NCI-H2107 treated with DMSO at 0.1 percent for 48 hours (cell line): ENCODE data around the gene GNPDA2.
"Not testable (repeated sequence)": the region's sequence is repeated elsewhere in the genome, so short reads cannot be mapped to it uniquely, and the experiment has no call there.

Experiments
- DNase-seq: peaks from one replicate; lab custom pipeline; 2025; ENCODE audit not compliant: unreplicated experiment; lab: John Stamatoyannopoulos, UW

GNPDA2 gene

DNA sequence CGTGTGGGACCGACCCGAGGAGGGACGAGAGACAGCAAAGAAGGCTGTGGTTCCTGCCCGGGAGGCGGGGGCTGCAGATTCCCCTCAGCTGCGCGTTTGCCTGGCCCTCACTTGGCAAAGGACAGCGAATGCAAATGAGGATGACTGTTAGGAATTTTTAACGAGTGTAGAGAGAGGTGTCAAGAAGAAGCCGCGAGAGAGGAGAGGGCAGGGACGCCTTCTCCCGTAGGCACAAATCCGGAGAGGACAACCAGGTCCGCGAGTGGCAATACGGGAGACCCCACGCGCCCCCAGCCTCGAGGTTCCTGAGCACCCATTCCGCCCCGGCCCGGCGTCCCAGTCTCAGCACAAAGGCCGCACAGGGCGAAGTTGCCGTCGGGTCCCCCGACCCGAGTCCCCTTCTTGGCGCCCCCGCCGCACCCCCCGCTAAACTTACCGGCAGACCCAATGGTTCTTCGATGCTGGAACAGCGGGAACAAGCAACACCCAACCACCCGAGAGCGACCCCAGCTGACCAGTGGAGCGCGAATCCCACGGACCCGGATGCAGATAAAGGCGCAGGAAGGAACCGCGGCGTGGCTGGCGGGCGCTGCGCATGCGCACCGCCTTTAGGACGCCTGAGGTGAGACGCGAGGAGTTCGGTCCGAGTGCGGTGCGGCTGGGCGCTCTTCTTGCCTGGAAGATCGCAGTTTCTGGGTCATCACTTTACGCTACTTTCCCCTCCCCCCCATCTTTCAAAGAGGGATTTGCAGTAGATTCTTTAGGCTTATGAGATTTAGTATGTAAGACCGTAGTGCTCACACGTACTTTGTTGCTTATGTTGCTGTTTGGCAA is at the start of gene GNPDA2:
TSS of gene GNPDA2 (minus strand) at position 519 of the 834 bp plus-strand sequence. CDS start 4,349 bp downstream, outside the sequence.
- DNase-seq = peak; percentile 57

DNA sequence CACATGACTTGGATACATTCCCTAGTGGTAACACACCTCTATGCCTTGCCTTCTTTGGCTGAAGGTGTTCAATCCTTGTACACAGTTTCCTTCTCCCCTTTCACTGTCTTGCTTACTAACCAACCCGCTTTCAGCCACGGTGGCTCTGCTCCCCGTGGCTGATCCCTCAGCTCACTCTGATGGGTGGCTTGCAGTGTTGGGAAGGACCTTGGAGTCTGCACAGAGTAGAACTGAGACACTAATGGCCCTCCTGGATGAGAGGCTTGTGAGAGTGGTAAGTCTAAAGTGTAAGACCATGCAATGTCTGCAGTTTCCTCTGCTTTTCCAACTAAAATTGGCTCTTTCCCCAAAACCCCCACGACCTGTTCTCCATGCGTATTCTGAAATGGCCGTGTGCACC is 46.0 kb upstream of the GNPDA2 start:
- DNase-seq = no peak

DNA sequence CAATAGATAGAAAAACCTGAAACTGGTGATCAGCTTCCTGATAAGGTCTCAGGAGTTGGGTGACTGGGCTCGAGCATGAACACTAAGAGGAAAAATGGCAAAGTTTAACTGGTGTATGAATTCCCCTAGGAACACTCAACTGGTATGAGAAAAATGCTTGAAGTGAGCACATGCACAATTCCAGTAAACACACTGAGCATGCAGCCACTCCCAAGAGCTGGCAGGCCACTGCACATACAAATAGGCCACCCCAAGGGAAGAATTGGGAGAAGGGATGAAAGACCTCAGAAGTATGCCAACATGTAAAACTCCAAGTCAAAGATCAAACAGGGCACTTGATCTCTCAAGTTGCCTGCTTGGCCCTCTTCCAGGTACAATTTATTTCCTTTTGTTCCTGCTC is 45.4 kb upstream of the GNPDA2 start:
- DNase-seq = no peak

DNA sequence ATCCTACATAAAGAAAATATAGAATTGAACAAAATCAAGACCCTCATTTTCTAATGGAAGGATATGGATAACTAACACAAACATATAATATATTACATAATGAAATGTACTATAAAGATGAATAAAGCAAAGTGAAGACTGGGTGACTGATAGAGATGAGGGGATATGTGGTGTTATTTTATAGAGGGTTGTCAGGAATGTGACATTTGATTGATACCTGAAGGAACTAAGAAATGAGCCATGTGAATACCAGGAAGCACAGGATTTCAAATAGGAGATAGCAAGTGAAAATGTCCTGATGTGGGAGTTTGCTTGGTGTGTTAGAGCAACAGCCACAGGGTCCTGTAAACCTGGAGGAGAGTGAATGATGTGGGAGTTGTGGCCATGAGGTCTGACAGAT is 40.1 kb upstream of the GNPDA2 start:
- no peak for DNase-seq

DNA sequence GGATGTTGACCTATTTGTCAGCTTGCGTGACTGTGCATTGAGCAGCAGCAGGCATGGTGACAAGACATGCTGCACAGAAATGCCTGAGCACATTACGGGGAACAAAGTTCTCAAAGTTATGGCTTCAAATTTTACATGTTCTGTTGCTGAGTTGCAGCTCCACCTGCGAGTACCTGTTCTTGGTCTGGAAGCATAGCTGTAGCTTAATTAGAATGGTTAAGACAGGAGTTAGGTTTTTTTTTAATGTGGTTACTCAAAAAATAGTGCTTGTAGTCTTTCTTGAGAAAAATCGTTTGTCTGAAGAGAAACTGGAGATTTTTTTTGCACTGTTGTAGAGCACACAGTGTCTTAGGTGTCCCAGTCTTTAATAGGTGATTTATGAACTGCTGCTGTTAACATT is 38.8 kb upstream of the GNPDA2 start:
- DNase-seq = no peak

DNA sequence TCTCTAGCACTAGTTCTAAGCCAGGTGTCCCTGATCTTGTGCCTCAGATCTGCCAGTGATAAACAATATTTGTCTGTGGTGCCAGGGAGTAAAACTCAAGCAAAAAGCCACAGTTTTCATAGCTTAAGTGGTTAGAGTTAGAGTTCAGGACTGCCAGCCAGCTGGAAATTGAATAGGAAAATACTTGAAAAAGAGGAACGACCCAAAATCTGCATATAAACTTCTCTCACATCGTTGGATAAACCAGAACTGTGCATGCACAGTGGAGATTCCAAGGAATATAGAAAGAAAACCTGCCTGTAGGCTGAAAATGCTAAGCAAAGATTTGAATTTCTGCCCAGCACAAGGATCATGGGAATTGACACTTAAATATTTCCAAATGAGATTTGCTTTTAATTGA is 35.0 kb upstream of the GNPDA2 start:
- no peak for DNase-seq

DNA sequence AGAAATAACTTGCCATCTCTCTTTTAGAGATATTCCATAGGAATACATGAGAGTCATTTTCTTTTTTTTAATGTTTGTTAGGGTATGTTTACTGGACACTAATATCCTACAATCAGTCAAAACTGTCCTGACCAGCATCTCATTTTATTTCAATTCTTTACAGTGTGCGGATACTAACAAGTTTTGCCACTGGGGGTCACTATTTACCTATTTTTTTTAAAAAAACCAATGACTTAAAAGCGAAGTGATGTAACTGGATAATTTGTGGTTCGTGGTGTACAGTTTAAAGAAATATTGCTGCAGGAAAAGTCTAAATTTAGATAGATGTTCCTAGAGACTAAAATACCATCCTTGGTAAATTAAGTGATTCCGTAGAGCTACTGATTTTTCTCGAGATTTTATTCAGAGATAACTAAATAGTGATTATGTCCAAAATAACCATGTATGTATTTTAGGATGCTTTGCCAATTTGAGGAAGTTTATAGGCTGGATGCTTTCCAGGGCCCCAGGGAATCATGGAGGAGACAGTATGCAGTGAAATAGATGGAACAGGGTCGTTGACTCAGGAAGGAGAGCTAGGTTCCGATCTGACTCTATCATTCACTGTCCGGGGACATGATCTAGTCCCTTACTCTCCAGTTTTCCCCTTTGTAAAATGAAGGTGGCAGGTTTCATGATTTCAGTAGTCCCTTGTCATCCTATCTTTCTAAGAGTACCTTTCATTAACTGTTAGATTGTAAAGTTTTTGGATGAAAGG is 34.0 kb upstream of the GNPDA2 start:
- DNase-seq = peak; percentile 37

DNA sequence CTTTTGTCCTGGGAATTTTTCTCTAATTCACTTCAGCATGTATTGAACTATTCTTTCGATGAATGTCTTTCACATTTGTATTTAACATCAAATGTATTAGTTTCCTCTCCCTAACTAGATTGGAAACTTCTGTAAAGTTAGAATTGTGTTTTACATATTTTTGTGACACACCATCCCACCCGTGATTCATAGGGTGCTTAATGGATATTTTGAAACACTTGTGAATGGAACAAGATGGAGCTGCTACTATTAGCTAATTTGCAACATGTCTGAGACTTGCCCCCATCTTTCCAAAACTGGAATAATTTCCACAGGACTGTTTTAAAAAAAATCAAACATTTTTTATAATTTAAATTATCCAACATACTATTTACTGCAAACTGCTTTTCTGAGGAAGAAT is 30.2 kb upstream of the GNPDA2 start:
- DNase-seq = no peak

DNA sequence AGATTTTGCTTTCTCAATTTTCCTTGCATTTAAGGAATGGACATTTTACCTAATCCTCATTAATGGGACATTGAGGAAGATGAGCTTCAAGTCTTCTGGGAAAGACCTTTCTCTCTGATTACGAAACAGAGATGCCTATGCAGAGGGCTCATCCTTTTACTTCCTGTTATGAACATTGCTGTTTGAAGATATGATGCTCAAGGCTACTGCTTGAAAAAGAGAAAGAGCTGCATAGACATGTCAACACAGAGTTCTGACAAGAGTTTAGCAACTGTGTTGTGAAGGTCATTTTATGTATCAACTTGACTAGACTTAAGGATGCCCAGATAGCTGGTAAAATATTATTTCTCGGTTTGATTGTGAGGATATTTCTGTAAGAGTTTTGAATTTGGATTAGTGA is 13.8 kb upstream of the GNPDA2 start:
- DNase-seq = no peak

DNA sequence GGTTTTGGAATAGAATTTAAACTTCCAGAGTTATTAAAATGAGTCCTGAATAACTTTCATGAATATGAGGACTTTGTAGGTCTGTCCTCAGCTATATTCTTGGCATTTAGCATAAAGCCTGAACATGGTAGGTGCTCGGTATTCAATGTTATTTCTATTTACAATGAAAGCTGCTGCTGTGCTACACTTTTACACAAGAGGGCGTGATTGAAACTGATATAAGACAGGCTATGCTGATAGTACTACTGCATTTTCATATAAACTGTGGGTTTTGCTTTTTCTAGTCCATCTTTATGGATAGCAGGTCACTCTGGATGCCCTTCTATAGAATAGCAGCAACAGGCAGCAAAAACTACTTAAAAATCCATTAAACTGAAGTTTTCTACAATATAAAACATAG is 12.3 kb upstream of the GNPDA2 start:
- DNase-seq = no peak

DNA sequence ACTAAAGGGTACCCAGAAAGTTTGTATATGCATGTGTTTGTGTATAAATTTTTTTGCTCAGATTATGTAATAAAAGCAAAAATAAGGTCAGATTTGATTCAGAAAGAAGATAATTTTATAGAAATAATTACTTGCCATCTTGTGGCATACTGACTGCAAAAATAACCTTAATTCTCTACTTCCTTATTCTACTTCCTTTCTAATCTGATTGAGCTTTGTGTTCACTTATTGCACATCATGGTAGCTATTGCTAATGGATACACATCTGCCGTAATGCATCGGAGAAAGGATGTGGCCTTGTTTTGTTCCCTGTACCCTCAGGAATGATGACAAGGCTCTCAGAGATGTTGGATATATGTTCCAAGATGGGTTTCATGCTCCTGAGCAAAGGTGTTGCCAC is 10.5 kb upstream of the GNPDA2 start:
- no peak for DNase-seq

DNA sequence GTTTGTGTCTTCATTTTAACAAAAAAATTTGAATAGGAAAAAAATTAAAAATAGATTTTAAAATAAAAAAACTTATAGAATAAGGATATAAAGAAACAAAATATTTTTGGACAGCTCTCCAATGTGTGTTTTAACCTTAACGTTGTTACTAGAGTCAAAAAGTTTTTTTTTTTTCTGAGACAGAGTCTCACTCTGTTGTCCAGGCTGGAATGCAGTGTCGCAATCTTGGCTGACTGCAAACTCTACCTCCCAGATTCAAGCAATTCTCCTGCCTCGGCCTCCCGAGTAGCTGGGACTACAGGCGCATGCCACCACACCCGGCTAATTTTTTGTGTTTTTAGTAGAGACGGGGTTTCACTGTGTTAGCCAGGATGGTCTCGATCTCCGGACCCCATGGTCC is 2.3 kb upstream of the GNPDA2 start:
- not testable (repeated sequence) for DNase-seq

DNA sequence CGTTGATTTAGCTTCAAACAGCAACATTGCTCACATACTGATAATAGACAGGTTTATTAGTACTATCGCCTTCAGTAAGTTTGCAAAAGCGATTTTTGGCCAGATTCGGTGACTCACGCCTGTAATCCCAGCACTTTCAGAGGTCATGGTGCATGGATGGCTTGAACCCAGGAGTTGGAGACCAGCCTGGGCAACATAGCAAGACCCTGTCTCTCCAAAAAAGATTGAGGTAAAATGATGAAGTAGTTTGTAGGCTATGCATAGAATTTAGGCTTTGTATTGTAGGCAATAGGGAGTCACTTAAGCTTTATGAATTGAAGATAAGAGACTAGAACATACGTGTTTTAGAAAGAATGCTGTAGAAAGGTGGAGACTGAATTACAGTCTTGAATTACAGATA is 1.1 kb upstream of the GNPDA2 start:
- DNase-seq = no peak

DNA sequence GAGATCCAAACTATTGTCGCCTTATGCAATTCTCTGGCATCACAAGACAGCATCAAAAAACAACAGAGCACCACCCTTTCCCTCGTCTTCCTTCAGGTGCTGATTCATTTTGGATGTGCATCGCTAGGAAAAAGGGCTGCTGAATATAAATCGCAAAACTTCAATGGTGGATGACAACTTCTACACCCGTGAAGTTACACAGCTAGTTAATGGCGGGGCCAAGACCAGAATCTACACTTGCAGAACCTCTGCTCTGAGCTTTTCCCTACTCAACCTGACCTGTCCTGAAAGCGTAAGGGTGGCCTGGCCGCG is 674 bp downstream of the GNPDA2 start:
- no peak for DNase-seq

DNA sequence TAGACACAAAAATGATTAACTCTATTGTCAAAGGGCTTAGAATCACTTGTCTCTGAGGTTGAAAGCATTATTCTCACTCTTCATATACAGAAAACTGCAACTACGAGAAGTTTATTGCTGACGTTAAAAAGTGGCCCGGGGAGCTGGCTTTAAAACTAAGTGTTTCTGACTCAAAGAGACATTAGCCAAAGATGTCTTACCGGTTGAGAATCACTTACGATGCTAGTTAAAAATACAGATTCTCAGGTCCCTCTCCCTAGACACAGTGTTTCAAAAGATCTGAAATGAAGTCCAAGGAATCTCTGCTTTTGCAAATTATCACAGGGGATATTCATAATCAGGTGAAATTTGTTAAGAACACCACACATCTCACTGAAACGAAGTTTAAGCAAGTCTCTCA is 1.2 kb downstream of the GNPDA2 start:
- DNase-seq = no peak

DNA sequence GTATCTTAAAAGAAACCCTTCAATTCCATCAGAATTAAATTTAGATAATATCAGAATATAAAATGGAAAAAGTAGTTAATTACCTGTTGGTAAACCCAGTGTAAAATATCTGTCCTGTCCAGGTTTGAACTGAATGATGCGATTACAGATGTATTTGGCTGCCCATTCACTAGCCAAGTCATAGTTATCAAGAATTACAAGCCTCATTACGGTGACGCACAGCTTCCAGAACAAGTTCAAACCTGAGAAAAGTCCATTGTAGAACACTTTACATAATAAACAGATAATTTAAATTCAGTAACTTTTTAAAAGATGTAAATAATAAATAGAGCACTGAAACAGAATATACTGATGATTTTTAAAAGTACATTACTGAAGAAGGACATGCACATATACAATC is 4.4 kb downstream of the GNPDA2 start:
- DNase-seq = no peak

DNA sequence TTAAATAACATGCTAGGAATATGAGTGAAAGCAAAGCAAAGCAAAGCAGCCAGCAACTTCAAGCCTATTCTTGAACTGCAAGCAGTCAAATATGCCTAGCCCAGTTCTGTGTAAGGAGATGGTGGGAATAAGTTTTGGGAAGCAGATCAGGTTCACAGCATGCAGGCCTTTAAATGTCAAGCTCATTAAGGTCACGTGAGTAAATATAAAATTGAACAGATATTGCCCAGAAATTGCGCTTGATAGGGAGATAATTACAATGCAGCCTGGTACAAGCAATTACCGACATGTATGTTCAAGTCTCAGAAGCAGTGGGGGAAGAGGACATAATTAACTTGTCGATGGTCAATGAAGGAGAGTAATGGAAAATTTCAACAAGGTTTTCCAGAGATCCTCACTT is 6.0 kb downstream of the GNPDA2 start:
- DNase-seq = no peak

DNA sequence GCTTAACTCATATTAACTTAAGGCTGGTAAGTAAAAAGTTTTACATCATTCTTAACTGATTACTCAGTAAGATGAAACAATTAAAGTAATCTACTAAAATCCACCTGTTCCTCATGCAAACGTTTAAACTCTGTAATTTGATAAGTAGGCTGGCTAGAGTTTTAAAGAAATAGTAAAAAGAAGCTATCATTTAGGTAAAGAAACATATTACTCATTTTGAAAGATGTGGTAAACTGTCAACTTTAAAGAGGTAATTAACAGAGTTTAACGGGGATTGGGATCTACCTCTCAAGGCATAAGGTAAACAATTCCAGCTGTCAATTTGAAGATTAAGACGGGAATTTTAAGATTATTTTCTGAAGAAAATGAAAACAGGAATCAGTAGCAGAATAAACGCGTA is 9.8 kb downstream of the GNPDA2 start:
- DNase-seq = no peak

DNA sequence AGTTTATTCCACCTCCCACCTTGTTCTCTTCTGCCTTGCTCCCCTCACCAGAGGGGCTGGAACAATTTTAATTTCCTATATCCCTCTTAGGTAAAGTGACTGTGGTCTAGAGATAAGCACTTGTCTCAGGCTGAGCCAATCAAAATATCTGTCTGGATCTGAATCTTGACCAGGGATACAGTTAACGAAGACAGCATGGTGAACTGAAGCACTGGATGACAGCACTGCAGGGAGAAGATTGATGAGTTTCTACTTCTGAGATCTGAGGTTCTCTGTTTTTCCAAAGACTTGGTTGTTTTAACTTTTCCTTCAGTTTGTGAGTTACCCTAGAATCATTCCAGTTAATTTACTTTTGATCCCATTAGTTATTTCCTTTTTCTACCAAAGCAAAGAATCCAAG is 13.2 kb downstream of the GNPDA2 start:
- DNase-seq = no peak

DNA sequence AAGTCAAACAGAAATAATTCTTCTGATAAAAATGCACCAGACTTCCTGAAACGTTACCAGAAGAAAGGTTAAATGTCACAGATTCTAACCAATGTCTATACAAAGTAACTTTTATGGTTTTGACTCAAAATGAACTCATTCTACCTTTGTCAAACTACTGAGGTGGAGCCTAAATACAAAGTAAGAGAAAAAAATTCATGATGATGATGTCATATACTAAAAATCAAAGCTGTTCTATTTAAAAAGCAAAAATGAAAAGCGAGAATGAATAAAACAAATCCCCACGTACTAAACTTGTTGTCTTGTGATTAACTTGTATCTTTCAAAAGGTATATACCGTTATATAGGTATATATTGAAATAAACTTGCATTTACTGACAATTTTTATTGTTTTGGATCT is 21.7 kb downstream of the GNPDA2 start:
- DNase-seq = no peak

DNA sequence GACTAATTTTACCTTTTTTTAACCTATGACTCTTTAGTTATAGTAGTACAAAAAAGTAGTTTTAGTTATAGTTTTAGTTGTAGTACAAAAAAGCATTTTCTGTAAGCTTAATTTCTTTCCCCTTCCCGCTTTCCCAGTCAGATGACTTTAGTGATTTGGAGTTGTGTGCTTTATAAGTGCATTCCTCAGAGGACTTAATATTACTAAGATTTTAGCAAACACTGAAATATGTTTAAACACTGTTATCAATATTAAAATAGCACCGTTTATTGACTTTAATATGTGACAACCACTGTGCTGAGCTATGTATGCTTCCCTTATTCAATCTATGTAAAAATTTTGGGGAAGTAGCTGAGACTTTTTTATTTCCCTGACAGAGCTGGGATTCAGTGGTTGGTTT is 25.3 kb downstream of the GNPDA2 start:
- DNase-seq = no peak

DNA sequence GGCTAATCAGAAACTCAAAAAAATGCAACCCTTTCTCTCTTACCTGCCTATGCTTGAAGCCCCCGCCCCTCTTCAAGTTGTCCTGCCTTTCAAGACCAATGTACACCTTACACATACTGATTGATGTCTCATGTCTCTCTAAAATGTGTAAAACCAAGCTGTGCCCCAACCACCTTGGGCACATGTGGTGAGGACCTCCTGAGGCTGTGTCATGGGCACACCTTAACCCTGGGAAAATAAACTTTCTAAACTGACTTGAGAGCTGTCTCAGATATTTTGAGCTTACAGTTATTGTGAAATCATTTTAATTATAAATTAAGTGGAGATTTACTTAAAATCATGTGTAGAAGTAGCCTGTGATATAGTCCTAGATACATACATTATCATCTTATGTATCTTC is 25.9 kb downstream of the GNPDA2 start:
- DNase-seq = no peak

DNA sequence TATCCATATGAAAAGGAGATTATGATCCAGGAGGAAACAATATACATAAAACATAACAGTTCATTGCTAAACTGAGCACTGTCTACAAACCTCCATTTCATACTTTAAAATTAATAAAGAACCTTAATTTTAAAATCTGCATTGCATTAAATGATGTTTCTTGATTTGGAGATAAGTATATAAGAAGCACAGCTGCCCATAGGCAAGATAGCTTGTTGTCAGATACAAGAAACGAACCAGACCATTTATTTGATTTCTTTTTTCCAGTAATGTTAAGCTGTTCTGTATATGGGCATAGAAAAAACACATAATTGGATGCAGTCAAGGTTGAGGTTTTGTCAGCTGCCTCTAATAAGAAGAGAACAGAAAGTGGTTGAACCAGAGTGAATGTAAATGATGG is 41.7 kb downstream of the GNPDA2 start:
- no peak for DNase-seq
